ENCODE results near the gene COL1A2. TPM values are rescaled to one million over a fixed set of nuclear protein-coding genes. Genes with fewer than 3 reads are reported as not detected.

Gene COL1A2
- total RNA-seq, 1 experiment from 2014 or later, result 3.0 TPM

GRCh38 chr7:94441138-94441537 is 46.4 kb downstream of the COL1A2 start:
- intact Hi-C loops (cut with micrococcal nuclease), result loop anchor here (10.0 kb wide), 1 partner anchor 604 kb away; no protein-coding TSS in a partner anchor
- no peak for TF ChIP-seq JUND (IDR thresholded peaks at IDR 0.05)
- TF ChIP-seq EGR1 (IDR thresholded peaks at IDR 0.05; ENCODE audit: low read depth), result no peak
- no peaks in the 10 kb centered on the region for H3K9me2 ChIP-seq (ENCODE audit: insufficient read depth)
- no peaks in the 10 kb centered on the region for H3K36me3 ChIP-seq (ENCODE audit: control insufficient read depth in 1 of 2, insufficient read depth in 2 of 2, low read length in 2 of 2)
- ATAC-seq (no peak), DNase-seq (ENCODE audit: low read depth, low spot score) (no peak)
- RAD21 ChIA-PET (ENCODE audit: low non-redundant PET in 1 of 2, low total read pairs in 2 of 2, uncharacterized antibody in 2 of 2, unreplicated experiment in 2 of 2), result no interaction called here
- no peaks in the 10 kb centered on the region for H3K79me2 ChIP-seq (ENCODE audit: insufficient read depth, low read length)
- BruUV-seq (replicated peaks), result no TSS peak
- H3K9me3 ChIP-seq (ENCODE audit: control insufficient read depth in 1 of 2, insufficient read depth in 1 of 2, low read depth in 1 of 2, low read length in 2 of 2), result no peaks in the 10 kb centered on the region
- no peak overlapping the region for H3K9ac ChIP-seq (ENCODE audit: low read length)
- no peak overlapping the region for H3K4me3 ChIP-seq (replicated peaks in 1 of 2; ENCODE audit: low read depth in 1 of 2, low read length in 2 of 2)
- POLR2A ChIA-PET, result no interaction called here
- H2AFZ ChIP-seq (ENCODE audit: low read depth, low read length, poor library complexity, severe bottlenecking), result no peak overlapping the region
- no peaks in the 10 kb centered on the region for H3K27me3 ChIP-seq (ENCODE audit: insufficient read depth, low read length)
- H3K4me1 ChIP-seq (ENCODE audit: control insufficient read depth in 1 of 2, insufficient read depth in 2 of 2, low read length in 2 of 2), result 0 out of 4 replicates have a peak, but pooled peaks cover 0 to 2% of the 10 kb centered on the region in 2 experiments
- no peak overlapping the region for H3K4me2 ChIP-seq (ENCODE audit: low read length)
- CTCF ChIA-PET, result no interaction called here
- no peak overlapping the region for H3K27ac ChIP-seq (ENCODE audit: low read depth, low read length)
- H4K20me1 ChIP-seq (ENCODE audit: insufficient read depth), result no peaks in the 10 kb centered on the region

- Histone ChIP-seq H4K20me1 (ENCODE audit: insufficient read depth) (no peaks in the 10 kb centered on the region), H3K9ac (ENCODE audit: low read length) (no peak overlapping the region), H3K9me3 (ENCODE audit: control insufficient read depth in 1 of 2, insufficient read depth in 1 of 2, low read depth in 1 of 2, low read length in 2 of 2) (no peaks in the 10 kb centered on the region), H3K9me2 (ENCODE audit: insufficient read depth) (no peaks in the 10 kb centered on the region), H2AFZ (ENCODE audit: low read depth, low read length, poor library complexity, severe bottlenecking) (no peak overlapping the region), H3K4me1 (ENCODE audit: control insufficient read depth in 1 of 2, insufficient read depth in 2 of 2, low read length in 2 of 2) (no peaks in the 10 kb centered on the region), H3K4me3 (replicated peaks in 1 of 2; ENCODE audit: low read depth in 1 of 2, low read length in 2 of 2) (no peak overlapping the region), H3K36me3 (ENCODE audit: control insufficient read depth in 1 of 2, insufficient read depth in 2 of 2, low read length in 2 of 2) (no peaks in the 10 kb centered on the region), H3K27me3 (ENCODE audit: insufficient read depth, low read length) (no peaks in the 10 kb centered on the region), H3K79me2 (ENCODE audit: insufficient read depth, low read length) (no peaks in the 10 kb centered on the region), H3K4me2 (ENCODE audit: low read length) (no peak overlapping the region), H3K27ac (ENCODE audit: low read depth, low read length) (no peak overlapping the region)
- ATAC-seq (no peak), DNase-seq (ENCODE audit: low read depth, low spot score) (no peak)
- no TSS peak for BruUV-seq (replicated peaks)
- ChIA-PET RAD21 (ENCODE audit: low non-redundant PET in 1 of 2, low total read pairs in 2 of 2, uncharacterized antibody in 2 of 2, unreplicated experiment in 2 of 2) (no interaction called here), CTCF (interaction anchor here (0.8 kb wide), 1 partner anchor 1034 kb away, joined by 3 read pairs; no protein-coding TSS in a partner anchor), POLR2A (no interaction called here)
- intact Hi-C loops (cut with micrococcal nuclease), result loop anchor here (10.0 kb wide), 1 partner anchor 602 kb away; no protein-coding TSS in a partner anchor
- no peak for TF ChIP-seq CEBPB (IDR thresholded peaks at IDR 0.05; ENCODE audit: low read depth)
- TF ChIP-seq, protein P1, sequence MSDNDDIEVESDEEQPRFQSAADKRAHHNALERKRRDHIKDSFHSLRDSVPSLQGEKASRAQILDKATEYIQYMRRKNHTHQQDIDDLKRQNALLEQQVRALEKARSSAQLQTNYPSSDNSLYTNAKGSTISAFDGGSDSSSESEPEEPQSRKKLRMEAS (IDR thresholded peaks at IDR 0.05), result no peak
These were observed 47.9 kb downstream of the COL1A2 start for GRCh38 chr7:94442639-94443038.

All from HCT116 (cell line).